HEK293 (cell line): ENCODE measurements around the gene PTPN12.

Experiments
- CTCF ChIA-PET: fragments of 350-600 bp; formaldehyde crosslinking; extraction: SDS; loops from one replicate; lab custom pipeline; 2021; ENCODE audit warnings: antibody characterized with exemption; lab: Yijun Ruan, JAX
- POLR2A ChIA-PET: fragments of 300-600 bp; formaldehyde crosslinking; extraction: SDS; loops from one replicate; lab custom pipeline; 2020; ENCODE audit warnings: antibody characterized with exemption, inconsistent platforms; lab: Yijun Ruan, JAX
- H3K27ac ChIP-seq: fragments of 200-500 bp; sonication (Bioruptor generic); 2 replicates; pipeline ENCODE4 v1.5.1; 2014; ENCODE audit warnings: low read depth, low read length, control low read depth, inconsistent platforms; ENCODE audit errors: extremely low read depth
- H3K36me3 ChIP-seq, 2 experiments: fragments of 200-500 bp in 1 of 2; sonication (Bioruptor generic) in 1 of 2; 1 replicate in 1 of 2; 2 replicates in 1 of 2; pipeline ENCODE4 v1.5.1; 2014 to 2017; ENCODE audit warnings: inconsistent platforms in 2 of 2, low read length in 2 of 2; ENCODE audit not compliant: control insufficient read depth in 2 of 2, insufficient read depth in 1 of 2
- H3K4me1 ChIP-seq: fragments of 200-500 bp; sonication (Bioruptor generic); 2 replicates; pipeline ENCODE4 v1.5.1; 2014; ENCODE audit warnings: mild to moderate bottlenecking, low read length, inconsistent platforms; ENCODE audit not compliant: control insufficient read depth, insufficient read depth
- H3K4me3 ChIP-seq: 2 replicates; pipeline ENCODE4 v1.5.1; 2011; ENCODE audit warnings: low read depth, mild to moderate bottlenecking, control low read depth, low read length, moderate library complexity
- H3K9me3 ChIP-seq: fragments of 200-500 bp; sonication (Bioruptor generic); 2 replicates; pipeline ENCODE4 v1.5.1; 2014; ENCODE audit warnings: low read depth, low read length, inconsistent platforms; ENCODE audit not compliant: control insufficient read depth, insufficient read depth
- CTCF ChIP-seq: fragments of 450-650 bp; formaldehyde crosslinking; IDR thresholded peaks from 2 replicates; pipeline ENCODE4 v1.5.1; 2016; ENCODE audit warnings: missing biosample characterization, missing genetic modification characterization
- GLI2 ChIP-seq: fragments of 450-650 bp; formaldehyde crosslinking; IDR thresholded peaks from 2 replicates; pipeline ENCODE4; 2017; ENCODE audit warnings: missing biosample characterization, missing genetic modification characterization, low read depth, borderline replicate concordance
- KLF7 ChIP-seq: fragments of 450-650 bp; formaldehyde crosslinking; IDR thresholded peaks from 2 replicates; pipeline ENCODE4 v1.5.1; 2016; ENCODE audit warnings: missing biosample characterization, missing genetic modification characterization, borderline replicate concordance
- MYNN ChIP-seq: fragments of 450-650 bp; formaldehyde crosslinking; IDR thresholded peaks from 2 replicates; pipeline ENCODE4 v1.5.1; 2016; ENCODE audit warnings: missing biosample characterization, missing genetic modification characterization, borderline replicate concordance
- SP7 ChIP-seq: fragments of 450-650 bp; formaldehyde crosslinking; IDR thresholded peaks from 2 replicates; pipeline ENCODE4 v1.5.1; 2016; ENCODE audit warnings: missing biosample characterization, missing genetic modification characterization
- ZBTB11 ChIP-seq: fragments of 450-650 bp; formaldehyde crosslinking; conservative IDR thresholded peaks from 2 replicates; pipeline ENCODE4 v1.5.1; 2016; ENCODE audit warnings: low read depth, missing biosample characterization, missing genetic modification characterization
- ZFHX2 ChIP-seq: fragments of 450-650 bp; formaldehyde crosslinking; conservative IDR thresholded peaks from 2 replicates; pipeline ENCODE4 v1.5.1; 2016; ENCODE audit warnings: missing biosample characterization, missing genetic modification characterization
- ZFP69B ChIP-seq: fragments of 450-650 bp; formaldehyde crosslinking; IDR thresholded peaks from 2 replicates; pipeline ENCODE4 v1.5.1; 2016; ENCODE audit warnings: missing biosample characterization, missing genetic modification characterization
- ZIC2 ChIP-seq: fragments of 450-650 bp; formaldehyde crosslinking; IDR thresholded peaks from 2 replicates; pipeline ENCODE4 v1.5.1; 2016; ENCODE audit warnings: missing biosample characterization, missing genetic modification characterization
- ZNF121 ChIP-seq: fragments of 450-650 bp; formaldehyde crosslinking; IDR thresholded peaks from 2 replicates; pipeline ENCODE4 v1.5.1; 2016; ENCODE audit warnings: missing biosample characterization, missing genetic modification characterization
- ZNF132 ChIP-seq: fragments of 450-650 bp; formaldehyde crosslinking; IDR thresholded peaks from 2 replicates; pipeline ENCODE4 v1.5.1; 2017; ENCODE audit warnings: missing biosample characterization, missing genetic modification characterization, borderline replicate concordance
- ZNF169 ChIP-seq: fragments of 450-650 bp; formaldehyde crosslinking; IDR thresholded peaks from 2 replicates; pipeline ENCODE4 v1.5.1; 2016; ENCODE audit warnings: missing biosample characterization, missing genetic modification characterization
- ZNF221 ChIP-seq: fragments of 450-650 bp; formaldehyde crosslinking; IDR thresholded peaks from 2 replicates; pipeline ENCODE4 v1.5.1; 2017; ENCODE audit warnings: missing biosample characterization, missing genetic modification characterization, borderline replicate concordance
- ZNF24 ChIP-seq: fragments of 450-650 bp; formaldehyde crosslinking; IDR thresholded peaks from 2 replicates; pipeline ENCODE4 v1.5.1; 2016; ENCODE audit warnings: missing biosample characterization, missing genetic modification characterization
- ZNF311 ChIP-seq: fragments of 450-650 bp; formaldehyde crosslinking; IDR thresholded peaks from 2 replicates; pipeline ENCODE4 v1.5.1; 2017; ENCODE audit warnings: missing biosample characterization, missing genetic modification characterization, borderline replicate concordance
- ZNF350 ChIP-seq: fragments of 450-650 bp; formaldehyde crosslinking; IDR thresholded peaks from 2 replicates; pipeline ENCODE4 v1.5.0; 2017; ENCODE audit warnings: missing biosample characterization, mild to moderate bottlenecking, missing genetic modification characterization
- ZNF398 ChIP-seq: fragments of 450-650 bp; formaldehyde crosslinking; IDR thresholded peaks from 2 replicates; pipeline ENCODE4 v1.5.1; 2017; ENCODE audit warnings: missing biosample characterization, missing genetic modification characterization
- ZNF423 ChIP-seq: fragments of 450-650 bp; formaldehyde crosslinking; IDR thresholded peaks from 2 replicates; pipeline ENCODE4 v1.5.1; 2016; ENCODE audit warnings: missing biosample characterization, missing genetic modification characterization
- ZNF473 ChIP-seq: fragments of 450-650 bp; formaldehyde crosslinking; IDR thresholded peaks from 2 replicates; pipeline ENCODE4 v1.5.1; 2017; ENCODE audit warnings: missing biosample characterization, missing genetic modification characterization
- ZNF501 ChIP-seq: fragments of 450-650 bp; formaldehyde crosslinking; IDR thresholded peaks from 2 replicates; pipeline ENCODE4 v1.5.1; 2016; ENCODE audit warnings: missing biosample characterization, missing genetic modification characterization
- ZNF560 ChIP-seq: fragments of 450-650 bp; formaldehyde crosslinking; IDR thresholded peaks from 2 replicates; pipeline ENCODE4 v1.5.1; 2017; ENCODE audit warnings: missing biosample characterization, missing genetic modification characterization, borderline replicate concordance
- ZNF670 ChIP-seq: fragments of 450-650 bp; formaldehyde crosslinking; IDR thresholded peaks from 2 replicates; pipeline ENCODE4 v1.5.1; 2016; ENCODE audit warnings: missing biosample characterization, missing genetic modification characterization, low read depth
- ZNF701 ChIP-seq: fragments of 450-650 bp; formaldehyde crosslinking; IDR thresholded peaks from 2 replicates; pipeline ENCODE4 v1.5.1; 2016; ENCODE audit warnings: missing biosample characterization, missing genetic modification characterization
- TF ChIP-seq, protein P1 (sequence below): fragments of 450-650 bp; formaldehyde crosslinking; IDR thresholded peaks from 2 replicates; pipeline ENCODE4 v1.5.1; 2016; ENCODE audit warnings: missing biosample characterization, missing genetic modification characterization, borderline replicate concordance

The PTPN12 gene

GRCh38 chr7:77538281-77539212, 1.5 kb downstream of the PTPN12 start:
- H3K4me3 ChIP-seq: peak overlapping the region; percentile 65
- no peaks in the 10 kb centered on the region; the same call in 1 of the 2 replicates for H3K4me1 ChIP-seq
- CTCF ChIA-PET: interaction anchor here (0.7 to 1.0 kb wide), 2 partner anchors 113 to 291 kb away, joined by 3 read pairs; no protein-coding TSS in a partner anchor
- H3K9me3 ChIP-seq: no peaks in the 10 kb centered on the region
- H3K36me3 ChIP-seq: no peaks in the 10 kb centered on the region
- H3K27ac ChIP-seq: peak overlapping the region; percentile 94
- POLR2A ChIA-PET: interaction anchor here (0.6 kb wide), 1 partner anchor 10 kb away, joined by 3 read pairs; no protein-coding TSS in a partner anchor
- TF ChIP-seq, protein P1, sequence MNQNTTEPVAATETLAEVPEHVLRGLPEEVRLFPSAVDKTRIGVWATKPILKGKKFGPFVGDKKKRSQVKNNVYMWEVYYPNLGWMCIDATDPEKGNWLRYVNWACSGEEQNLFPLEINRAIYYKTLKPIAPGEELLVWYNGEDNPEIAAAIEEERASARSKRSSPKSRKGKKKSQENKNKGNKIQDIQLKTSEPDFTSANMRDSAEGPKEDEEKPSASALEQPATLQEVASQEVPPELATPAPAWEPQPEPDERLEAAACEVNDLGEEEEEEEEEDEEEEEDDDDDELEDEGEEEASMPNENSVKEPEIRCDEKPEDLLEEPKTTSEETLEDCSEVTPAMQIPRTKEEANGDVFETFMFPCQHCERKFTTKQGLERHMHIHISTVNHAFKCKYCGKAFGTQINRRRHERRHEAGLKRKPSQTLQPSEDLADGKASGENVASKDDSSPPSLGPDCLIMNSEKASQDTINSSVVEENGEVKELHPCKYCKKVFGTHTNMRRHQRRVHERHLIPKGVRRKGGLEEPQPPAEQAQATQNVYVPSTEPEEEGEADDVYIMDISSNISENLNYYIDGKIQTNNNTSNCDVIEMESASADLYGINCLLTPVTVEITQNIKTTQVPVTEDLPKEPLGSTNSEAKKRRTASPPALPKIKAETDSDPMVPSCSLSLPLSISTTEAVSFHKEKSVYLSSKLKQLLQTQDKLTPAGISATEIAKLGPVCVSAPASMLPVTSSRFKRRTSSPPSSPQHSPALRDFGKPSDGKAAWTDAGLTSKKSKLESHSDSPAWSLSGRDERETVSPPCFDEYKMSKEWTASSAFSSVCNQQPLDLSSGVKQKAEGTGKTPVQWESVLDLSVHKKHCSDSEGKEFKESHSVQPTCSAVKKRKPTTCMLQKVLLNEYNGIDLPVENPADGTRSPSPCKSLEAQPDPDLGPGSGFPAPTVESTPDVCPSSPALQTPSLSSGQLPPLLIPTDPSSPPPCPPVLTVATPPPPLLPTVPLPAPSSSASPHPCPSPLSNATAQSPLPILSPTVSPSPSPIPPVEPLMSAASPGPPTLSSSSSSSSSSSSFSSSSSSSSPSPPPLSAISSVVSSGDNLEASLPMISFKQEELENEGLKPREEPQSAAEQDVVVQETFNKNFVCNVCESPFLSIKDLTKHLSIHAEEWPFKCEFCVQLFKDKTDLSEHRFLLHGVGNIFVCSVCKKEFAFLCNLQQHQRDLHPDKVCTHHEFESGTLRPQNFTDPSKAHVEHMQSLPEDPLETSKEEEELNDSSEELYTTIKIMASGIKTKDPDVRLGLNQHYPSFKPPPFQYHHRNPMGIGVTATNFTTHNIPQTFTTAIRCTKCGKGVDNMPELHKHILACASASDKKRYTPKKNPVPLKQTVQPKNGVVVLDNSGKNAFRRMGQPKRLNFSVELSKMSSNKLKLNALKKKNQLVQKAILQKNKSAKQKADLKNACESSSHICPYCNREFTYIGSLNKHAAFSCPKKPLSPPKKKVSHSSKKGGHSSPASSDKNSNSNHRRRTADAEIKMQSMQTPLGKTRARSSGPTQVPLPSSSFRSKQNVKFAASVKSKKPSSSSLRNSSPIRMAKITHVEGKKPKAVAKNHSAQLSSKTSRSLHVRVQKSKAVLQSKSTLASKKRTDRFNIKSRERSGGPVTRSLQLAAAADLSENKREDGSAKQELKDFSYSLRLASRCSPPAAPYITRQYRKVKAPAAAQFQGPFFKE (tag by site-specific recombination): no peak
- no peak for TF ChIP-seq CTCF (tag by site-specific recombination)
- TF ChIP-seq ZNF311 (tag by site-specific recombination): no peak
- TF ChIP-seq KLF7 (tag by site-specific recombination): no peak
- TF ChIP-seq ZNF501: no peak
- no peak for TF ChIP-seq ZNF670 (tag by site-specific recombination)
- TF ChIP-seq ZNF398 (tag by site-specific recombination): peak; percentile 59
- no peak for TF ChIP-seq ZNF423
- no peak for TF ChIP-seq ZNF560 (tag by site-specific recombination)
- peak; percentile 31; the same call in 1 of the 2 replicates for TF ChIP-seq SP7 (tag by site-specific recombination)
- no peak for TF ChIP-seq ZIC2 (tag by site-specific recombination)
- no peak for TF ChIP-seq ZNF132 (tag by site-specific recombination)
- no peak for TF ChIP-seq ZNF350 (tag by site-specific recombination)
- TF ChIP-seq ZFP69B (tag by site-specific recombination): peak; percentile 26; the same call in 1 of the 2 replicates
- TF ChIP-seq ZNF24 (tag by site-specific recombination): no peak
- no peak for TF ChIP-seq GLI2 (tag by site-specific recombination)
- peak; percentile 91 for TF ChIP-seq ZBTB11 (tag by site-specific recombination)
- TF ChIP-seq ZNF221 (tag by site-specific recombination): no peak
- TF ChIP-seq ZFHX2: peak; percentile 95
- TF ChIP-seq ZNF169 (tag by site-specific recombination): no peak
- TF ChIP-seq ZNF701 (tag by site-specific recombination): no peak
- TF ChIP-seq MYNN (tag by site-specific recombination): no peak
- TF ChIP-seq ZNF473 (tag by site-specific recombination): no peak
- no peak for TF ChIP-seq ZNF121 (tag by site-specific recombination)
